ENCODE measurements around the gene LRG1. TPM values are rescaled to one million over a fixed set of nuclear protein-coding genes. Genes with fewer than 3 reads are reported as not detected.

Gene LRG1
- total and polyA plus RNA-seq, 2 of the 13 experiments (the other 11 are each of a cell fraction or from before 2014, with no cell fraction given), result 12.0 to 39.3 TPM

DNA sequence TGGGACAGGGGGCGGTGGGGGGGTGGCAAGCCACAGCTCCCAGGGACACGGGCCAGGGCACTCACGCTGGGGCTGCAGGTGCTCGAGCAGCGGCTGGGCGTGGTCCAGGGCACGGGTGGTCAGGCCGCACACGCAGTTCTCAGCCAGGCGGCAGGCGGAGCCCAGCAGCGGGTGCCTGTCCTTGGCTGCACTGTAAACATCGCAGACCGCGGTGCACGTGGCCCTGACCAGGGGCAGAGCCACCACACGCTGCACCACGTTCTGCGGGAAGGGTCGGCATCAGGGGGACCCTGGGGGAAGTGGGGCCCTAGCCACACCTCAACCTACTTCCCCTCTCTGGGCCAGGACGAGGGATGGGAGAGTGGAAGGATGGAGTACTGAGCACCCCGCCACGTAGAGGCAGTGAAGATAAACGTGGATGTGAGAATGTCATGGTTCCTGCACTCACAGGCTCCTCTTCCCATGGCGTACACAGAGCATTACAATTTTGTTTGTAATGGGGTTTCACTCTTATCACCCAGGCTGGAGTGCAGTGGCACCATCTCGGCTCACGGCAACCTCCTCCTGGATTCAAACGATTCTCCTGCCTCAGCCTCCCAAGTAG is 8.2 kb downstream of the LRG1 start (continued):
- TF ChIP-seq YEATS4 (CRISPR knock-in tag; IDR thresholded peaks at IDR 0.05; ENCODE audit: borderline replicate concordance) (peak; percentile 78), ETV5 (CRISPR knock-in tag; IDR thresholded peaks at IDR 0.05; ENCODE audit: borderline replicate concordance) (peak; percentile 25; the same call in 1 of the 2 replicates), ZNF788 (CRISPR knock-in tag; IDR thresholded peaks at IDR 0.05; ENCODE audit: borderline replicate concordance) (peak; percentile 37; the same call in 1 of the 2 replicates), NKX3-1 (CRISPR knock-in tag; IDR thresholded peaks at IDR 0.05) (no peak), MAFK (conservative IDR thresholded peaks at IDR 0.05 in 1 of 2, IDR thresholded peaks at IDR 0.05 in 1 of 2; ENCODE audit: low read length in 2 of 2) (no peak), ZNF160 (CRISPR knock-in tag; IDR thresholded peaks at IDR 0.05) (peak; percentile 37; the same call in 1 of the 2 replicates), SP5 (CRISPR knock-in tag; IDR thresholded peaks at IDR 0.05; ENCODE audit: borderline replicate concordance, low read depth) (peak; percentile 89), ZBTB20 (CRISPR knock-in tag; IDR thresholded peaks at IDR 0.05; ENCODE audit: borderline replicate concordance, low read depth) (peak; percentile 38; the same call in 1 of the 2 replicates), TP53 (CRISPR knock-in tag; conservative IDR thresholded peaks at IDR 0.05) (no peak), MYC (CRISPR knock-in tag; IDR thresholded peaks at IDR 0.05; ENCODE audit: borderline replicate concordance) (peak; percentile 97), ZNF253 (CRISPR knock-in tag; IDR thresholded peaks at IDR 0.05; ENCODE audit: borderline replicate concordance) (peak; percentile 70; the same call in 1 of the 2 replicates), ZNF547 (CRISPR knock-in tag; IDR thresholded peaks at IDR 0.05) (peak; percentile 79; the same call in 1 of the 2 replicates), BORCS8-MEF2B (CRISPR knock-in tag; IDR thresholded peaks at IDR 0.05) (peak; percentile 93), MXD4 (CRISPR knock-in tag; IDR thresholded peaks at IDR 0.05) (peak; percentile 94), HMG20A (CRISPR knock-in tag; IDR thresholded peaks at IDR 0.05; ENCODE audit: borderline replicate concordance) (peak; percentile 54), SP1 (IDR thresholded peaks at IDR 0.05) (no peak), SP1 (CRISPR knock-in tag; IDR thresholded peaks at IDR 0.05) (peak; percentile 43; the same call in 1 of the 2 replicates), MIXL1 (CRISPR knock-in tag; IDR thresholded peaks at IDR 0.05) (peak; percentile 70)
- TF ChIP-seq, protein P1, sequence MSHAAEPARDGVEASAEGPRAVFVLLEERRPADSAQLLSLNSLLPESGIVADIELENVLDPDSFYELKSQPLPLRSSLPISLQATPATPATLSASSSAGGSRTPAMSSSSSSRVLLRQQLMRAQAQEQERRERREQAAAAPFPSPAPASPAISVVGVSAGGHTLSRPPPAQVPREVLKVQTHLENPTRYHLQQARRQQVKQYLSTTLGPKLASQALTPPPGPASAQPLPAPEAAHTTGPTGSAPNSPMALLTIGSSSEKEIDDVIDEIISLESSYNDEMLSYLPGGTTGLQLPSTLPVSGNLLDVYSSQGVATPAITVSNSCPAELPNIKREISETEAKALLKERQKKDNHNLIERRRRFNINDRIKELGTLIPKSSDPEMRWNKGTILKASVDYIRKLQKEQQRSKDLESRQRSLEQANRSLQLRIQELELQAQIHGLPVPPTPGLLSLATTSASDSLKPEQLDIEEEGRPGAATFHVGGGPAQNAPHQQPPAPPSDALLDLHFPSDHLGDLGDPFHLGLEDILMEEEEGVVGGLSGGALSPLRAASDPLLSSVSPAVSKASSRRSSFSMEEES (CRISPR knock-in tag; IDR thresholded peaks at IDR 0.05), result peak; percentile 74
- TF ChIP-seq, protein P2, sequence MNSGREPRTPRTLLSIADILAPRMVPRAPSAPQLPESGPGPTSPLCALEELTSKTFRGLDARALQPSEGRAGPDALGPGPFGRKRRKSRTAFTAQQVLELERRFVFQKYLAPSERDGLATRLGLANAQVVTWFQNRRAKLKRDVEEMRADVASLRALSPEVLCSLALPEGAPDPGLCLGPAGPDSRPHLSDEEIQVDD (CRISPR knock-in tag; IDR thresholded peaks at IDR 0.05; ENCODE audit: borderline replicate concordance), result peak; percentile 95; the same call in 1 of the 2 replicates
- TF ChIP-seq, protein P3, sequence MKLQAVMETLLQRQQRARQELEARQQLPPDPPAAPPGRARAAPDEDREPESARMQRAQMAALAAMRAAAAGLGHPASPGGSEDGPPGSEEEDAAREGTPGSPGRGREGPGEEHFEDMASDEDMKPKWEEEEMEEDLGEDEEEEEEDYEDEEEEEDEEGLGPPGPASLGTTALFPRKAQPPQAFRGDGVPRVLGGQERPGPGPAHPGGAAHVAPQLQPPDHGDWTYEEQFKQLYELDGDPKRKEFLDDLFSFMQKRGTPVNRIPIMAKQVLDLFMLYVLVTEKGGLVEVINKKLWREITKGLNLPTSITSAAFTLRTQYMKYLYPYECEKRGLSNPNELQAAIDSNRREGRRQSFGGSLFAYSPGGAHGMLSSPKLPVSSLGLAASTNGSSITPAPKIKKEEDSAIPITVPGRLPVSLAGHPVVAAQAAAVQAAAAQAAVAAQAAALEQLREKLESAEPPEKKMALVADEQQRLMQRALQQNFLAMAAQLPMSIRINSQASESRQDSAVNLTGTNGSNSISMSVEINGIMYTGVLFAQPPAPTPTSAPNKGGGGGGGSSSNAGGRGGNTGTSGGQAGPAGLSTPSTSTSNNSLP (IDR thresholded peaks at IDR 0.05; ENCODE audit: low read depth, low read length), result no peak
- TF ChIP-seq, protein P4, sequence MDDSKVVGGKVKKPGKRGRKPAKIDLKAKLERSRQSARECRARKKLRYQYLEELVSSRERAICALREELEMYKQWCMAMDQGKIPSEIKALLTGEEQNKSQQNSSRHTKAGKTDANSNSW (CRISPR knock-in tag; IDR thresholded peaks at IDR 0.05; ENCODE audit: borderline replicate concordance), result no peak
- TF ChIP-seq, protein P5, sequence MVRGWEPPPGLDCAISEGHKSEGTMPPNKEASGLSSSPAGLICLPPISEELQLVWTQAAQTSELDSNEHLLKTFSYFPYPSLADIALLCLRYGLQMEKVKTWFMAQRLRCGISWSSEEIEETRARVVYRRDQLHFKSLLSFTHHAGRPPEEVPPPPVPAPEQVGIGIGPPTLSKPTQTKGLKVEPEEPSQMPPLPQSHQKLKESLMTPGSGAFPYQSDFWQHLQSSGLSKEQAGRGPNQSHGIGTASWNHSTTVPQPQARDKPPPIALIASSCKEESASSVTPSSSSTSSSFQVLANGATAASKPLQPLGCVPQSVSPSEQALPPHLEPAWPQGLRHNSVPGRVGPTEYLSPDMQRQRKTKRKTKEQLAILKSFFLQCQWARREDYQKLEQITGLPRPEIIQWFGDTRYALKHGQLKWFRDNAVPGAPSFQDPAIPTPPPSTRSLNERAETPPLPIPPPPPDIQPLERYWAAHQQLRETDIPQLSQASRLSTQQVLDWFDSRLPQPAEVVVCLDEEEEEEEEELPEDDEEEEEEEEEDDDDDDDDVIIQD (CRISPR knock-in tag; IDR thresholded peaks at IDR 0.05; ENCODE audit: low read depth), result no peak
- TF ChIP-seq, protein P6, sequence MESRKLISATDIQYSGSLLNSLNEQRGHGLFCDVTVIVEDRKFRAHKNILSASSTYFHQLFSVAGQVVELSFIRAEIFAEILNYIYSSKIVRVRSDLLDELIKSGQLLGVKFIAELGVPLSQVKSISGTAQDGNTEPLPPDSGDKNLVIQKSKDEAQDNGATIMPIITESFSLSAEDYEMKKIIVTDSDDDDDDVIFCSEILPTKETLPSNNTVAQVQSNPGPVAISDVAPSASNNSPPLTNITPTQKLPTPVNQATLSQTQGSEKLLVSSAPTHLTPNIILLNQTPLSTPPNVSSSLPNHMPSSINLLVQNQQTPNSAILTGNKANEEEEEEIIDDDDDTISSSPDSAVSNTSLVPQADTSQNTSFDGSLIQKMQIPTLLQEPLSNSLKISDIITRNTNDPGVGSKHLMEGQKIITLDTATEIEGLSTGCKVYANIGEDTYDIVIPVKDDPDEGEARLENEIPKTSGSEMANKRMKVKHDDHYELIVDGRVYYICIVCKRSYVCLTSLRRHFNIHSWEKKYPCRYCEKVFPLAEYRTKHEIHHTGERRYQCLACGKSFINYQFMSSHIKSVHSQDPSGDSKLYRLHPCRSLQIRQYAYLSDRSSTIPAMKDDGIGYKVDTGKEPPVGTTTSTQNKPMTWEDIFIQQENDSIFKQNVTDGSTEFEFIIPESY (CRISPR knock-in tag; IDR thresholded peaks at IDR 0.05), result peak; percentile 17
